NCI-H1694 (cell line): ENCODE measurements around the gene IPPK.
A peak's percentile ranks its signal among the peaks of the same experiment; 100 is the strongest.
"Not testable (repeated sequence)": the region's sequence is repeated elsewhere in the genome, so short reads cannot be mapped to it uniquely, and the experiment has no call there.

Experiments used
- DNase-seq: peaks from one replicate; lab custom pipeline; 2025; lab: John Stamatoyannopoulos, UW

IPPK gene

GRCh38 chr9:92637326-92637725 lies 32.6 kb downstream of the IPPK start:
- no peak for DNase-seq

- no peak for DNase-seq
Measured at GRCh38 chr9:92636627-92637026, 33.3 kb downstream of the IPPK start.

GRCh38 chr9:92635760-92636159 lies 34.2 kb downstream of the IPPK start:
- DNase-seq: no peak

GRCh38 chr9:92634712-92635605 lies 35.0 kb downstream of the IPPK start:
- peak; percentile 38 for DNase-seq

- no peak for DNase-seq
Measured at GRCh38 chr9:92633614-92634278, 36.2 kb downstream of the IPPK start.

- no peak for DNase-seq
Measured at GRCh38 chr9:92632641-92633040, 37.3 kb downstream of the IPPK start.

- DNase-seq: no peak
Measured at GRCh38 chr9:92631452-92632343, 38.2 kb downstream of the IPPK start.

- no peak for DNase-seq
Measured at GRCh38 chr9:92627651-92628050, 42.3 kb downstream of the IPPK start.

GRCh38 chr9:92626484-92626883 lies 43.4 kb downstream of the IPPK start:
- no peak for DNase-seq

GRCh38 chr9:92623936-92624335 lies 46.0 kb downstream of the IPPK start:
- not testable (repeated sequence) for DNase-seq

GRCh38 chr9:92620845-92621244 lies 49.1 kb downstream of the IPPK start:
- DNase-seq: no peak

GRCh38 chr9:92619601-92620300 lies 50.2 kb downstream of the IPPK start:
- DNase-seq: no peak

- DNase-seq: no peak
Measured at GRCh38 chr9:92618633-92619225, 51.2 kb downstream of the IPPK start.

- no peak for DNase-seq
Measured at GRCh38 chr9:92617951-92618510, 51.9 kb downstream of the IPPK start.

- DNase-seq: no peak
Measured at GRCh38 chr9:92617195-92617813, 52.6 kb downstream of the IPPK start.

GRCh38 chr9:92616655-92617111 lies 53.2 kb downstream of the IPPK start:
- DNase-seq: no peak

GRCh38 chr9:92616199-92616641 lies 53.7 kb downstream of the IPPK start:
- DNase-seq: no peak

GRCh38 chr9:92615790-92616189 lies 54.1 kb downstream of the IPPK start:
- DNase-seq: no peak

GRCh38 chr9:92614763-92615461 lies 55.0 kb downstream of the IPPK start:
- no peak for DNase-seq

GRCh38 chr9:92614123-92614510 lies 55.8 kb downstream of the IPPK start:
- DNase-seq: no peak
